GOT3 (cell line): ENCODE results near the gene MARK2.

Source experiments
- DNase-seq: peaks from one replicate; lab custom pipeline; 2025; ENCODE audit warnings: mixed read lengths; lab: John Stamatoyannopoulos, UW

MARK2 gene

GRCh38 chr11:63929616-63930015 lies 90.7 kb downstream of the MARK2 start:
- DNase-seq: no peak

- DNase-seq: no peak
Observed at GRCh38 chr11:63931045-63931444, 92.1 kb downstream of the MARK2 start.

GRCh38 chr11:63931876-63932275 lies 93.0 kb downstream of the MARK2 start:
- no peak for DNase-seq

GRCh38 chr11:63933459-63933858 lies 94.5 kb downstream of the MARK2 start:
- no peak for DNase-seq

- DNase-seq: no peak
Observed at GRCh38 chr11:63937713-63938478, 99.0 kb downstream of the MARK2 start.

GRCh38 chr11:63938479-63939396 lies 99.8 kb downstream of the MARK2 start, which contains the start of gene NAA40:
TSS of gene NAA40 (plus strand) at chr11:63939002. CDS start at chr11:63939097, 95 bp downstream.
- peak; percentile 81 for DNase-seq

GRCh38 chr11:63939397-63939891 lies 100.5 kb downstream of the MARK2 start:
- no peak for DNase-seq

- no peak for DNase-seq
Observed at GRCh38 chr11:63940786-63941185, 101.9 kb downstream of the MARK2 start.

GRCh38 chr11:63941901-63942300 lies 103.0 kb downstream of the MARK2 start:
- DNase-seq: no peak

GRCh38 chr11:63942803-63943202 lies 103.9 kb downstream of the MARK2 start:
- DNase-seq: no peak

GRCh38 chr11:63944987-63945386 lies 106.1 kb downstream of the MARK2 start:
- DNase-seq: no peak

GRCh38 chr11:63945477-63946163 lies 106.7 kb downstream of the MARK2 start:
- DNase-seq: no peak

- no peak for DNase-seq
Observed at GRCh38 chr11:63951779-63952536, 113.0 kb downstream of the MARK2 start.

GRCh38 chr11:63952570-63952969 lies 113.7 kb downstream of the MARK2 start:
- no peak for DNase-seq

- DNase-seq: no peak
Observed at GRCh38 chr11:63958008-63958407, 119.1 kb downstream of the MARK2 start.
